Ovary (tissue), 3 donors: ENCODE results near the gene FAT1.

ENCODE experiments used
- CTCF ChIP-seq, 3 donors: fragments of 450-650 bp in 2 of 3; fragments of 200-600 bp in 1 of 3; IDR thresholded peaks; one replicate each; pipeline versions ENCODE4 v1.5.1 to v1.8.0; 2016 to 2022; ENCODE audit warnings: antibody characterized with exemption in 3 of 3, mild to moderate bottlenecking in 1 of 3
- POLR2A ChIP-seq: fragments of 450-650 bp; IDR thresholded peaks from one replicate; pipeline ENCODE4 v1.6.1; 2017; ENCODE audit warnings: antibody characterized with exemption, mild to moderate bottlenecking, moderate library complexity
- donor health status: DM: no; HTN: no; CAD: no.

- no peak for TF ChIP-seq CTCF (IDR thresholded peaks at IDR 0.05)
- no peak for TF ChIP-seq POLR2A
Measured at GRCh38 chr4:186749611-186750281, 26.1 kb upstream of the FAT1 start.
